GM23338 (cell line): Measurements from ENCODE around the gene ADAMTS17. TPM values are rescaled to one million over a fixed set of nuclear protein-coding genes. Genes with fewer than 3 reads are reported as not detected.

Experiments
- ATAC-seq: fragments of 200-7000 bp; cut with Tn5 transposase; 3 replicates; pipeline ENCODE4 v1.9.1; 2020
- DNase-seq: peaks from one replicate; pipeline ENCODE4 v3.0.0-alpha.2; 2015; ENCODE audit warnings: low spot score
- H2AFZ ChIP-seq: fragments of 200-600 bp; sonication (generic); 2 replicates; pipeline ENCODE4 v1.8.0; 2016; ENCODE audit warnings: antibody characterized with exemption, mild to moderate bottlenecking, moderate library complexity
- H3F3A ChIP-seq: fragments of 200-600 bp; sonication (generic); replicated peaks from 2 replicates; pipeline ENCODE4 v1.8.0; 2017; ENCODE audit warnings: antibody characterized with exemption, mixed run types, low read depth
- H3K27ac ChIP-seq: fragments of 200-600 bp; sonication (generic); 2 replicates; pipeline ENCODE4 v1.6.1; 2016; ENCODE audit warnings: low read depth
- H3K27me3 ChIP-seq: fragments of 200-600 bp; sonication (generic); 2 replicates; pipeline ENCODE4 v1.8.0; 2016; ENCODE audit warnings: mild to moderate bottlenecking, mixed run types, moderate library complexity; ENCODE audit not compliant: insufficient read depth
- H3K36me3 ChIP-seq: fragments of 200-600 bp; sonication (generic); 2 replicates; pipeline ENCODE4 v1.8.0; 2016; ENCODE audit warnings: mild to moderate bottlenecking; ENCODE audit not compliant: insufficient read depth
- H3K4me1 ChIP-seq: fragments of 200-600 bp; sonication (generic); 2 replicates; pipeline ENCODE4 v1.8.0; 2016; ENCODE audit warnings: mild to moderate bottlenecking, moderate library complexity; ENCODE audit not compliant: insufficient read depth
- H3K4me2 ChIP-seq: fragments of 200-600 bp; sonication (generic); 2 replicates; pipeline ENCODE4 v1.7.1; 2017; ENCODE audit warnings: mixed run types
- H3K4me3 ChIP-seq: fragments of 200-600 bp; sonication (generic); 2 replicates; pipeline ENCODE4 v1.6.1; 2016; ENCODE audit warnings: mixed run types
- H3K79me2 ChIP-seq: fragments of 200-600 bp; sonication (generic); replicated peaks from 2 replicates; pipeline ENCODE4 v1.8.0; 2017; ENCODE audit warnings: mild to moderate bottlenecking; ENCODE audit not compliant: insufficient read depth
- H3K9me2 ChIP-seq: fragments of 200-600 bp; sonication (generic); 2 replicates; pipeline ENCODE4 v1.8.0; 2017; ENCODE audit not compliant: insufficient read depth
- H4K20me1 ChIP-seq: fragments of 200-600 bp; sonication (generic); replicated peaks from 2 replicates; pipeline ENCODE4 v1.8.0; 2017; ENCODE audit warnings: mild to moderate bottlenecking; ENCODE audit not compliant: insufficient read depth
- H3K27ac Mint-ChIP-seq: 2 replicates; pipeline ENCODE4 v1.8.0; 2020; ENCODE audit warnings: inconsistent platforms, mild to moderate bottlenecking, moderate library complexity, mixed read lengths
- H3K27me3 Mint-ChIP-seq: 3 replicates; pipeline ENCODE4 v1.8.0; 2022; ENCODE audit warnings: low read depth, mild to moderate bottlenecking, moderate library complexity, mixed read lengths, inconsistent platforms; ENCODE audit not compliant: insufficient read depth, poor library complexity
- H3K36me3 Mint-ChIP-seq: 3 replicates; pipeline ENCODE4 v1.8.0; 2021; ENCODE audit warnings: low read depth, mild to moderate bottlenecking, inconsistent platforms, moderate library complexity, mixed read lengths
- H3K4me1 Mint-ChIP-seq: 3 replicates; pipeline ENCODE4 v1.8.0; 2020; ENCODE audit warnings: mild to moderate bottlenecking, inconsistent platforms, mixed read lengths
- H3K4me3 Mint-ChIP-seq: 3 replicates; pipeline ENCODE4 v1.8.0; 2021; ENCODE audit warnings: moderate library complexity, mild to moderate bottlenecking, inconsistent platforms, mixed read lengths
- H3K9me3 Mint-ChIP-seq: 3 replicates; pipeline ENCODE4 v1.8.0; 2020; ENCODE audit warnings: moderate library complexity, mild to moderate bottlenecking, inconsistent platforms, mixed read lengths
- EZH2 ChIP-seq: fragments of 200-600 bp; sonication (generic); IDR thresholded peaks from one replicate; pipeline ENCODE4 v1.8.0; 2017; ENCODE audit warnings: antibody characterized with exemption, mild to moderate bottlenecking, low read depth; ENCODE audit not compliant: unreplicated experiment
- EZH2phosphoT487 ChIP-seq: fragments of 200-600 bp; sonication (generic); IDR thresholded peaks from one replicate; pipeline ENCODE4 v1.8.1; 2018; ENCODE audit warnings: antibody characterized with exemption; ENCODE audit not compliant: unreplicated experiment
- POLR2AphosphoS5 ChIP-seq: IDR thresholded peaks from 2 replicates; pipeline ENCODE4 v1.6.1; 2016; ENCODE audit warnings: antibody characterized with exemption, low read depth
- REST ChIP-seq: IDR thresholded peaks from one replicate; pipeline ENCODE4 v1.6.1; 2018; ENCODE audit warnings: antibody characterized with exemption; ENCODE audit not compliant: unreplicated experiment
- STAT1 ChIP-seq: IDR thresholded peaks from one replicate; pipeline ENCODE4 v1.6.1; 2016; ENCODE audit warnings: antibody characterized with exemption; ENCODE audit not compliant: unreplicated experiment
- ZNF114 ChIP-seq: fragments of 250-450 bp; sonication (Bioruptor Pico); IDR thresholded peaks from 2 replicates; pipeline ENCODE4 v1.5.0; 2020; ENCODE audit warnings: mild to moderate bottlenecking, moderate library complexity
- ZNF462 ChIP-seq: fragments of 250-450 bp; sonication (Bioruptor Pico); IDR thresholded peaks from 2 replicates; pipeline ENCODE4 v1.5.0; 2020; ENCODE audit warnings: mild to moderate bottlenecking, moderate library complexity
- polyA plus RNA-seq: library from polyadenylated mRNA; unstranded; fragments of >200 nt; fragmentation: Nextera tagmentation; extraction: Ambion mirVana; gene quantifications from 2 replicates; pipeline ENCODE4 v1.2.1, GENCODE V29; 2016
- total RNA-seq: library from RNA; depleted of rRNA; stranded (reverse); fragments of >200 nt; shearing (Covaris generic); gene quantifications from 2 replicates; pipeline ENCODE4 v1.2.3, GENCODE V29; 2014

The ADAMTS17 gene
- total and polyA plus RNA-seq, 2 experiments from 2014 or later = 0.60 to 3.8 TPM

GRCh38 chr15:100059094-100059493, 282.7 kb downstream of the ADAMTS17 start (continued):
- TF ChIP-seq EZH2phosphoT487 (no peak), STAT1 (no peak), ZNF114 (no peak), POLR2AphosphoS5 (no peak), EZH2 (no peak)

- H3K9me2 ChIP-seq = peaks cover 6% of the 10 kb centered on the region; the same call in 1 of the 2 replicates
- TF ChIP-seq ZNF462 (CRISPR knock-in tag) (no peak), ZNF114 (no peak), REST (no peak)
- no peak overlapping the region for H3K27ac ChIP-seq
Measured at GRCh38 chr15:100058458-100058857, 283.3 kb downstream of the ADAMTS17 start.

More at GRCh38 chr15:100058458-100058857, 283.3 kb downstream of the ADAMTS17 start:
- H3K36me3 ChIP-seq = no peaks in the 10 kb centered on the region
- H3K9me3 Mint-ChIP-seq = peaks cover 3% of the 10 kb centered on the region; the same call in 1 of the 3 replicates
- H3K4me3 Mint-ChIP-seq = no peak overlapping the region
- H3F3A ChIP-seq = no peaks in the 10 kb centered on the region
- no peak overlapping the region for H3K4me3 ChIP-seq
- ATAC-seq (no peak), DNase-seq (no peak)
- peaks cover 19% of the 10 kb centered on the region for H3K27me3 Mint-ChIP-seq
- H4K20me1 ChIP-seq = no peaks in the 10 kb centered on the region
- no peaks in the 10 kb centered on the region for H3K79me2 ChIP-seq
- no peak overlapping the region for H3K4me2 ChIP-seq
- no peaks in the 10 kb centered on the region for H3K4me1 ChIP-seq
- peaks cover 3% of the 10 kb centered on the region; the same call in 2 of the 3 replicates for H3K4me1 Mint-ChIP-seq
- no peak overlapping the region for H2AFZ ChIP-seq
- no peak overlapping the region for H3K27ac Mint-ChIP-seq
- no peaks in the 10 kb centered on the region for H3K36me3 Mint-ChIP-seq
- peaks cover 28% of the 10 kb centered on the region for H3K27me3 ChIP-seq
